Effector CD8-positive, alpha-beta T cell (primary cell): ENCODE measurements around the gene PTCH1.

ENCODE experiments used
- DNase-seq: peaks from one replicate; lab custom pipeline; 2025; lab: John Stamatoyannopoulos, UW
- total RNA-seq, 4 experiments: gene quantifications; one replicate each; lab custom pipeline; 2026; lab: John Stamatoyannopoulos, UW

Gene PTCH1
- total RNA-seq, result 14.1 to 32.6 (median 21.4) reads per million in 4 experiments

GRCh38 chr9:95516734-95517558 is at the start of gene PTCH1:
Gene PTCH1 (minus strand): TSS chr9:95516971.
- DNase-seq, result peak; percentile 21

GRCh38 chr9:95565982-95566381 is 49.2 kb upstream of the PTCH1 start:
- DNase-seq, result no peak

- no peak for DNase-seq
Observed at GRCh38 chr9:95561913-95562312, 45.1 kb upstream of the PTCH1 start.

GRCh38 chr9:95557142-95557541 is 40.4 kb upstream of the PTCH1 start:
- DNase-seq, result no peak

GRCh38 chr9:95556521-95556920 is 39.8 kb upstream of the PTCH1 start:
- DNase-seq, result no peak

- DNase-seq, result peak; percentile 21
Observed at GRCh38 chr9:95552814-95553546, 36.2 kb upstream of the PTCH1 start.

GRCh38 chr9:95552255-95552654 is 35.5 kb upstream of the PTCH1 start:
- DNase-seq, result no peak

GRCh38 chr9:95551406-95551805 is 34.6 kb upstream of the PTCH1 start:
- no peak for DNase-seq

- DNase-seq, result no peak
Observed at GRCh38 chr9:95545831-95546567, 29.2 kb upstream of the PTCH1 start.

- DNase-seq, result no peak
Observed at GRCh38 chr9:95533996-95534680, 17.4 kb upstream of the PTCH1 start.

GRCh38 chr9:95529910-95530309 is 13.1 kb upstream of the PTCH1 start:
- DNase-seq, result no peak

GRCh38 chr9:95528908-95529502 is 12.2 kb upstream of the PTCH1 start:
- DNase-seq, result no peak

GRCh38 chr9:95522871-95523370 is 6.2 kb upstream of the PTCH1 start:
- DNase-seq, result no peak

GRCh38 chr9:95521699-95522098 is 4.9 kb upstream of the PTCH1 start:
- DNase-seq, result no peak

- DNase-seq, result no peak
Observed at GRCh38 chr9:95517559-95518425, 1.0 kb upstream of the PTCH1 start.

- no peak for DNase-seq
Observed at GRCh38 chr9:95516221-95516733, 494 bp downstream of the PTCH1 start.

- DNase-seq, result no peak
Observed at GRCh38 chr9:95515272-95516113, 1.3 kb downstream of the PTCH1 start.

- no peak for DNase-seq
Observed at GRCh38 chr9:95514342-95514741, 2.4 kb downstream of the PTCH1 start.

GRCh38 chr9:95513711-95514110 is 3.1 kb downstream of the PTCH1 start:
- no peak for DNase-seq
